HG03457 (cell line): ENCODE measurements around the gene NAA60.

Experiments used
- ATAC-seq: cut with Tn5 transposase; IDR thresholded peaks from one replicate; pipeline ENCODE4 v1.9.1; 2021; ENCODE audit warnings: moderate number of reproducible peaks; ENCODE audit not compliant: unreplicated experiment

Gene NAA60

GRCh38 chr16:3443108-3444031, at the start of gene NAA60, which contains the start of gene ZNF597:
TSS of gene NAA60 (plus strand) at chr16:3443680. CDS start at chr16:3476228, 32,548 bp downstream.
TSS of gene ZNF597 (minus strand) at chr16:3443504. CDS start at chr16:3443153, 351 bp downstream.
- peak; percentile 68 for ATAC-seq

GRCh38 chr16:3400446-3400778, 43.1 kb upstream of the NAA60 start:
- ATAC-seq, result no peak

GRCh38 chr16:3400779-3401688, 42.4 kb upstream of the NAA60 start, which contains the start of the genes ZNF174 and ZSCAN32:
TSS of gene ZNF174 (plus strand) at chr16:3401215. CDS start at chr16:3402005, 790 bp downstream.
TSS of gene ZSCAN32 (minus strand) at chr16:3401004. CDS start at chr16:3397557, 3,447 bp downstream.
- peak; percentile 88 for ATAC-seq

- ATAC-seq, result no peak
Measured at GRCh38 chr16:3401719-3402397, 41.6 kb upstream of the NAA60 start.

- no peak for ATAC-seq
Measured at GRCh38 chr16:3408561-3409197, 34.8 kb upstream of the NAA60 start.

- ATAC-seq, result no peak
Measured at GRCh38 chr16:3413730-3414379, 29.6 kb upstream of the NAA60 start.

GRCh38 chr16:3431779-3432219, 11.7 kb upstream of the NAA60 start:
- ATAC-seq, result no peak

GRCh38 chr16:3434373-3434772, 9.1 kb upstream of the NAA60 start:
- ATAC-seq, result no peak

- no peak for ATAC-seq
Measured at GRCh38 chr16:3439637-3440036, 3.8 kb upstream of the NAA60 start.

GRCh38 chr16:3444032-3444388, 530 bp downstream of the NAA60 start:
- ATAC-seq, result peak; percentile 27

- ATAC-seq, result no peak
Measured at GRCh38 chr16:3454093-3454492, 10.6 kb downstream of the NAA60 start.

- no peak for ATAC-seq
Measured at GRCh38 chr16:3454631-3455147, 11.2 kb downstream of the NAA60 start.

GRCh38 chr16:3457434-3458252, 14.2 kb downstream of the NAA60 start:
- peak; percentile 42 for ATAC-seq

- no peak for ATAC-seq
Measured at GRCh38 chr16:3458278-3458851, 14.9 kb downstream of the NAA60 start.

GRCh38 chr16:3458852-3459361, 15.4 kb downstream of the NAA60 start:
- peak; percentile 38 for ATAC-seq

GRCh38 chr16:3459401-3460090, 16.1 kb downstream of the NAA60 start:
- no peak for ATAC-seq

- ATAC-seq, result no peak
Measured at GRCh38 chr16:3460121-3460520, 16.6 kb downstream of the NAA60 start.

- no peak for ATAC-seq
Measured at GRCh38 chr16:3460585-3460984, 17.1 kb downstream of the NAA60 start.
